IMR-90 (cell line): ENCODE data around the gene STOX1. TPM values are rescaled to one million over a fixed set of nuclear protein-coding genes. Genes with fewer than 3 reads are reported as not detected.

ENCODE experiments used
- ATAC-seq: fragments of 200-7000 bp; cut with Tn5 transposase; 2 replicates; pipeline ENCODE4 v1.9.1; 2020; ENCODE audit warnings: low read depth, mild to moderate bottlenecking, moderate library complexity
- BruUV-seq: library from RNA; stranded (reverse); fragments of 400-500 nt; replicated peaks from 2 replicates; lab custom pipeline; 2021; lab: Mats Ljungman, UMichigan
- CTCF ChIA-PET: fragments of 300-600 bp; formaldehyde crosslinking; extraction: SDS; loops from one replicate; lab custom pipeline; 2021; ENCODE audit warnings: antibody characterized with exemption; lab: Yijun Ruan, JAX
- POLR2A ChIA-PET: fragments of 300-600 bp; sonication (Branson Sonifier 250); formaldehyde crosslinking; loops from one replicate; lab custom pipeline; 2022; ENCODE audit warnings: antibody characterized with exemption; ENCODE audit not compliant: unreplicated experiment; lab: Charles Lee
- DNase-seq: peaks from one replicate; pipeline ENCODE4 v3.0.0; 2013
- H2AFZ ChIP-seq: replicated peaks from 2 replicates; pipeline ENCODE3; 2013; ENCODE audit warnings: low read length, mild to moderate bottlenecking; ENCODE audit not compliant: poor library complexity
- H2AK5ac ChIP-seq: 2 replicates; pipeline ENCODE4 v1.6.1; 2013; ENCODE audit warnings: low read depth, low read length, inconsistent platforms
- H2AK9ac ChIP-seq: replicated peaks from 2 replicates; pipeline ENCODE3; 2013; ENCODE audit warnings: mild to moderate bottlenecking, low read depth, low read length, moderate library complexity; ENCODE audit not compliant: poor library complexity
- H2BK120ac ChIP-seq: 2 replicates; pipeline ENCODE4 v1.6.1; 2013; ENCODE audit warnings: low read depth, low read length, inconsistent platforms
- H2BK15ac ChIP-seq: 3 replicates; pipeline ENCODE4 v1.6.1; 2013; ENCODE audit warnings: low read depth, low read length, inconsistent platforms
- H2BK20ac ChIP-seq: 2 replicates; pipeline ENCODE4 v1.6.1; 2013; ENCODE audit warnings: low read depth, mild to moderate bottlenecking, inconsistent platforms, low read length, moderate library complexity
- H2BK5ac ChIP-seq: 2 replicates; pipeline ENCODE4 v1.6.1; 2013; ENCODE audit warnings: mild to moderate bottlenecking, low read depth, low read length, inconsistent platforms; ENCODE audit not compliant: poor library complexity, severe bottlenecking
- H3K14ac ChIP-seq: replicated peaks from 2 replicates; pipeline ENCODE4 v1.6.1; 2013; ENCODE audit warnings: low read depth, low read length, inconsistent platforms
- H3K18ac ChIP-seq: 2 replicates; pipeline ENCODE4 v1.6.1; 2013; ENCODE audit warnings: low read depth, low read length, control low read depth
- H3K23ac ChIP-seq: 2 replicates; pipeline ENCODE4 v1.6.1; 2013; ENCODE audit warnings: low read depth, low read length, inconsistent platforms
- H3K27ac ChIP-seq: 2 replicates; pipeline ENCODE4 v1.5.1; 2013; ENCODE audit warnings: mild to moderate bottlenecking, control low read depth, low read length; ENCODE audit not compliant: insufficient read depth
- H3K27me3 ChIP-seq: 2 replicates; pipeline ENCODE4 v1.6.1; 2013; ENCODE audit warnings: low read length; ENCODE audit not compliant: control insufficient read depth, insufficient read depth
- H3K36me3 ChIP-seq: 2 replicates; pipeline ENCODE4 v1.6.1; 2013; ENCODE audit warnings: low read length, mixed read lengths; ENCODE audit not compliant: control insufficient read depth, insufficient read depth
- H3K4ac ChIP-seq: 2 replicates; pipeline ENCODE4 v1.6.1; 2013; ENCODE audit warnings: low read depth, low read length, inconsistent platforms
- H3K4me1 ChIP-seq: 2 replicates; pipeline ENCODE4 v1.6.1; 2013; ENCODE audit warnings: low read length, mixed read lengths; ENCODE audit not compliant: control insufficient read depth, insufficient read depth
- H3K4me2 ChIP-seq: 2 replicates; pipeline ENCODE4 v1.6.1; 2013; ENCODE audit warnings: low read depth, mild to moderate bottlenecking, control low read depth, low read length, moderate library complexity
- H3K4me3 ChIP-seq: 2 replicates; pipeline ENCODE4 v1.5.1; 2013; ENCODE audit warnings: low read depth, mild to moderate bottlenecking, control low read depth, low read length, moderate library complexity; ENCODE audit not compliant: insufficient read depth
- H3K56ac ChIP-seq: 2 replicates; pipeline ENCODE4 v1.6.1; 2013; ENCODE audit warnings: low read length, inconsistent platforms; ENCODE audit not compliant: insufficient read depth; ENCODE audit errors: extremely low read depth
- H3K79me1 ChIP-seq, 2 experiments: 2 replicates each; pipeline ENCODE4 v1.6.1; 2013; ENCODE audit warnings: low read length in 2 of 2, inconsistent platforms in 1 of 2, low read depth in 1 of 2
- H3K9ac ChIP-seq: 2 replicates; pipeline ENCODE4 v1.6.1; 2013; ENCODE audit warnings: low read depth, low read length, control low read depth
- H3K9me1 ChIP-seq: 2 replicates; pipeline ENCODE4 v1.6.1; 2013; ENCODE audit warnings: low read length, inconsistent platforms; ENCODE audit not compliant: insufficient read depth
- H3K9me3 ChIP-seq: 2 replicates; pipeline ENCODE4 v1.6.1; 2013; ENCODE audit warnings: low read length; ENCODE audit not compliant: control insufficient read depth, insufficient read depth
- H4K20me1 ChIP-seq: 2 replicates; pipeline ENCODE4 v1.6.1; 2013; ENCODE audit warnings: low read length, inconsistent platforms; ENCODE audit not compliant: insufficient read depth
- H4K5ac ChIP-seq: 2 replicates; pipeline ENCODE4 v1.6.1; 2013; ENCODE audit warnings: mild to moderate bottlenecking, low read depth, low read length, control low read depth
- H4K8ac ChIP-seq, 2 experiments: 2 replicates each; pipeline ENCODE4 v1.6.1; 2013; ENCODE audit warnings: low read depth in 2 of 2, low read length in 2 of 2, control low read depth in 1 of 2, inconsistent platforms in 1 of 2
- H4K91ac ChIP-seq: 2 replicates; pipeline ENCODE4 v1.6.1; 2013; ENCODE audit warnings: low read depth, low read length, inconsistent platforms; ENCODE audit not compliant: insufficient read depth
- BHLHE40 ChIP-seq: fragments of 150-350 bp; IDR thresholded peaks from 2 replicates; pipeline ENCODE4 v1.6.1; 2016; ENCODE audit warnings: mild to moderate bottlenecking, low read depth, low read length
- CEBPB ChIP-seq: IDR thresholded peaks from 2 replicates; pipeline ENCODE4 v1.6.1; 2012; ENCODE audit warnings: low read depth, low read length, improper control_type of control experiment
- CHD1 ChIP-seq: IDR thresholded peaks from 2 replicates; pipeline ENCODE4 v1.6.1; 2012; ENCODE audit warnings: low read depth, low read length, improper control_type of control experiment
- CTCF ChIP-seq: conservative IDR thresholded peaks from 2 replicates; pipeline ENCODE4 v1.5.1; 2012; ENCODE audit warnings: mild to moderate bottlenecking, low read depth, low read length, improper control_type of control experiment
- ELK1 ChIP-seq: fragments of 150-350 bp; IDR thresholded peaks from 2 replicates; pipeline ENCODE4 v1.6.1; 2016; ENCODE audit warnings: low read depth, mild to moderate bottlenecking, low read length, moderate library complexity, borderline replicate concordance
- FOS ChIP-seq: fragments of 150-350 bp; IDR thresholded peaks from 2 replicates; pipeline ENCODE4 v1.6.1; 2016; ENCODE audit warnings: low read depth, low read length
- MAFK ChIP-seq: IDR thresholded peaks from 2 replicates; pipeline ENCODE4 v1.6.1; 2012; ENCODE audit warnings: low read depth, low read length, improper control_type of control experiment
- MAZ ChIP-seq: IDR thresholded peaks from 2 replicates; pipeline ENCODE4 v1.6.1; 2012; ENCODE audit warnings: low read depth, mild to moderate bottlenecking, low read length, improper control_type of control experiment, moderate library complexity, borderline replicate concordance
- MXI1 ChIP-seq: IDR thresholded peaks from 2 replicates; pipeline ENCODE4 v1.6.1; 2012; ENCODE audit warnings: low read depth, mild to moderate bottlenecking, low read length, moderate library complexity, borderline replicate concordance
- NFE2L2 ChIP-seq: fragments of 150-350 bp; IDR thresholded peaks from 2 replicates; pipeline ENCODE4 v1.6.1; 2016; ENCODE audit warnings: low read depth, mild to moderate bottlenecking, low read length
- POLR2A ChIP-seq: IDR thresholded peaks from 2 replicates; pipeline ENCODE4 v1.6.1; 2012; ENCODE audit warnings: mild to moderate bottlenecking, low read depth, low read length
- RAD21 ChIP-seq: IDR thresholded peaks from 2 replicates; pipeline ENCODE4 v1.6.1; 2012; ENCODE audit warnings: low read length, improper control_type of control experiment
- RCOR1 ChIP-seq: IDR thresholded peaks from 2 replicates; pipeline ENCODE4 v1.6.1; 2012; ENCODE audit warnings: mild to moderate bottlenecking, low read length, improper control_type of control experiment; ENCODE audit not compliant: insufficient replicate concordance
- RFX5 ChIP-seq: IDR thresholded peaks from 2 replicates; pipeline ENCODE4 v1.8.0; 2012; ENCODE audit warnings: low read depth, mild to moderate bottlenecking, low read length, moderate library complexity
- SMC3 ChIP-seq: fragments of 150-350 bp; IDR thresholded peaks from 2 replicates; pipeline ENCODE4 v1.6.1; 2016; ENCODE audit warnings: low read depth, mild to moderate bottlenecking, antibody characterized with exemption, low read length, moderate library complexity
- WGBS, 2 experiments: methylation state at CpG; one replicate each; pipeline versions ENCODE4 v1.1.5 to v1.1.7; 2013; ENCODE audit warnings: missing lambda C conversion rate in 2 of 2; ENCODE audit not compliant: insufficient read length in 1 of 2; ENCODE audit errors: extremely low coverage in 2 of 2; 5-methylcytosine and 5-hydroxymethylcytosine counted together
- dilution Hi-C: fragments of 300-500 bp; cut with HindIII; formaldehyde crosslinking; loops from one replicate; pipeline ENCODE4 v1.14.3; 2018; ENCODE audit warnings: low sequenced_read_pairs; ENCODE audit not compliant: unreplicated experiment
- in situ Hi-C: fragments of 300-500 bp; cut with MboI; formaldehyde crosslinking; loops from 3 replicates; pipeline ENCODE4 v1.14.3; 2019; ENCODE audit warnings: low sequenced_read_pairs, inconsistent platforms, mixed read lengths
- intact Hi-C: fragments of 100-400 bp; cut with micrococcal nuclease; formaldehyde crosslinking; loops from 2 replicates; pipeline ENCODE4 v1.10.0; 2022
- polyA plus RNA-seq, 3 experiments: library from polyadenylated mRNA; depleted of rRNA; stranded (reverse); fragments of >200 nt; gene quantifications; 2 replicates each; pipeline ENCODE4 v1.2.3, GENCODE V29; 2012; ENCODE audit warnings: low replicate concordance in 1 of 3
- total RNA-seq: library from RNA; depleted of rRNA; stranded (reverse); fragments of >200 nt; gene quantifications from 2 replicates; pipeline ENCODE4 v1.2.3, GENCODE V29; 2012
- TF ChIP-seq, protein P1 (sequence below): fragments of 150-350 bp; IDR thresholded peaks from 2 replicates; pipeline ENCODE4 v1.6.1; 2017; ENCODE audit warnings: mild to moderate bottlenecking, antibody characterized with exemption, low read length, low read depth

Gene STOX1
- total and polyA plus RNA-seq, 2 of the 4 experiments (the other 2 are of a cell fraction): 0.03 to 0.18 TPM

DNA sequence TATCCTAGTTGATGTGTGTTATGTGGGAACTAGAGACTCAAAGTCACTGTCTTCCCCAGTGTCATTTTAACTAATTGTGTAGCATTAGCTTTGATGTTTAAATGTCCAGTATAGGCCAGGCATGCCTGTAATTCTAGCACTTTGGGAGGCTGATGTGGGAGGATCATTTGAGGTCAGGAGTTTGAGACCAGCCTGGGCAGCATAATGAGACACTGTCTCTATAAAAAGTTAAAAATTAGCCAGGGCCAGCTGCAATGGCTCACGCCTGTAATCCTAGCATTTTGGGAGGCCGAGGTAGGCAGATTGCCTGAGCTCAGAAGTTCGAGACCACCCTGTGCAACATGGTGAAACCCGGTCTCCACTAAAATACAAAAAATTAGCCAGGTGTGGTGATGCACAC is 98.2 kb downstream of the STOX1 start:
- Histone ChIP-seq H3K23ac (no peak overlapping the region), H3K9me1 (no peaks in the 10 kb centered on the region), H2BK120ac (no peak overlapping the region), H4K5ac (no peak overlapping the region), H3K4me3 (no peak overlapping the region), H4K20me1 (peaks cover 6% of the 10 kb centered on the region; the same call in 1 of the 2 replicates), H3K36me3 (peaks cover 19% of the 10 kb centered on the region), H3K4ac (no peak overlapping the region), H4K8ac (no peak overlapping the region), H2AK9ac (no peak overlapping the region), H2AK5ac (no peak overlapping the region), H2BK20ac (no peak overlapping the region), H3K56ac (no peak overlapping the region), H3K18ac (no peak overlapping the region), H2BK5ac (no peak overlapping the region), H2AFZ (no peak overlapping the region), H4K91ac (no peak overlapping the region), H3K4me2 (no peak overlapping the region), H3K9ac (no peak overlapping the region), H3K27ac (no peak overlapping the region), H3K27me3 (no peaks in the 10 kb centered on the region), H3K9me3 (no peaks in the 10 kb centered on the region), H3K4me1 (no peaks in the 10 kb centered on the region), H3K79me1 (peaks cover 14 to 30% of the 10 kb centered on the region in 2 experiments), H2BK15ac (no peak overlapping the region), H3K14ac (no peak overlapping the region)
- POLR2A ChIA-PET: no interaction called here
- TF ChIP-seq MAFK (no peak), MAZ (no peak), CHD1 (no peak), RCOR1 (no peak), NFE2L2 (no peak), FOS (no peak), BHLHE40 (no peak), CTCF (no peak), ELK1 (no peak), RAD21 (no peak), SMC3 (no peak), POLR2A (no peak), RFX5 (no peak), MXI1 (no peak), CEBPB (no peak)
- TF ChIP-seq, protein P1, sequence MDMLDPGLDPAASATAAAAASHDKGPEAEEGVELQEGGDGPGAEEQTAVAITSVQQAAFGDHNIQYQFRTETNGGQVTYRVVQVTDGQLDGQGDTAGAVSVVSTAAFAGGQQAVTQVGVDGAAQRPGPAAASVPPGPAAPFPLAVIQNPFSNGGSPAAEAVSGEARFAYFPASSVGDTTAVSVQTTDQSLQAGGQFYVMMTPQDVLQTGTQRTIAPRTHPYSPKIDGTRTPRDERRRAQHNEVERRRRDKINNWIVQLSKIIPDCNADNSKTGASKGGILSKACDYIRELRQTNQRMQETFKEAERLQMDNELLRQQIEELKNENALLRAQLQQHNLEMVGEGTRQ: no peak
- ATAC-seq (no peak), DNase-seq (no peak)
- no TSS peak for BruUV-seq
- in situ Hi-C loops: no loop called here
- intact Hi-C loops: no loop called here
- CTCF ChIA-PET: no interaction called here
- 97% methylated on average over 4 of the region's 4 CpGs; no CpG with 5 or more reads in 1 of the 2 experiments for WGBS, 2 experiments
- dilution Hi-C loops: no loop called here
